DMS 273 treated with DMSO at 0.1 percent for 48 hours (cell line): ENCODE measurements around the gene ADO.

Experiments used
- DNase-seq: peaks from one replicate; lab custom pipeline; 2025; lab: John Stamatoyannopoulos, UW

Gene ADO

GRCh38 chr10:62794306-62794705 is 10.2 kb upstream of the ADO start:
- DNase-seq, result no peak

GRCh38 chr10:62795100-62795499 is 9.4 kb upstream of the ADO start:
- DNase-seq, result no peak

GRCh38 chr10:62795762-62796161 is 8.8 kb upstream of the ADO start:
- DNase-seq, result no peak

GRCh38 chr10:62796896-62797295 is 7.6 kb upstream of the ADO start:
- DNase-seq, result no peak

- no peak for DNase-seq
Measured at GRCh38 chr10:62801871-62802270, 2.6 kb upstream of the ADO start.

GRCh38 chr10:62803724-62804355 is 680 bp upstream of the ADO start:
- DNase-seq, result no peak

- DNase-seq, result no peak
Measured at GRCh38 chr10:62805231-62806099, 945 bp downstream of the ADO start.

GRCh38 chr10:62806251-62806650 is 1.7 kb downstream of the ADO start:
- DNase-seq, result no peak

GRCh38 chr10:62810156-62810902 is 5.8 kb downstream of the ADO start:
- no peak for DNase-seq

- no peak for DNase-seq
Measured at GRCh38 chr10:62811159-62811875, 6.8 kb downstream of the ADO start.

- no peak for DNase-seq
Measured at GRCh38 chr10:62812672-62813439, 8.3 kb downstream of the ADO start.

- DNase-seq, result no peak
Measured at GRCh38 chr10:62813453-62813852, 8.9 kb downstream of the ADO start.

- no peak for DNase-seq
Measured at GRCh38 chr10:62813981-62814380, 9.5 kb downstream of the ADO start.

- DNase-seq, result no peak
Measured at GRCh38 chr10:62814756-62815380, 10.3 kb downstream of the ADO start.

GRCh38 chr10:62815381-62816075 is 11.0 kb downstream of the ADO start:
- no peak for DNase-seq

GRCh38 chr10:62816076-62816330 is 11.5 kb downstream of the ADO start:
- DNase-seq, result no peak

- DNase-seq, result peak; percentile 80
Measured at GRCh38 chr10:62816331-62817120, 12.0 kb downstream of the ADO start, which contains the start of gene EGR2. Gene EGR2, minus strand, starts transcription at chr10:62816366. Its CDS starts 337 bp downstream, at chr10:62816029.

- no peak for DNase-seq
Measured at GRCh38 chr10:62817121-62817765, 12.7 kb downstream of the ADO start.

- no peak for DNase-seq
Measured at GRCh38 chr10:62817766-62818425, 13.4 kb downstream of the ADO start.
